GM12878 (cell line): ENCODE results near the gene ANKRD26. TPM values are rescaled to one million over a fixed set of nuclear protein-coding genes. Genes with fewer than 3 reads are reported as not detected.

Experiments used
- ATAC-seq: fragments of 200-7000 bp; cut with Tn5 transposase; 3 replicates; pipeline ENCODE4 v1.9.1; 2020; ENCODE audit warnings: mild to moderate bottlenecking, moderate library complexity
- BruUV-seq: library from RNA; stranded (reverse); fragments of 400-500 nt; replicated peaks from 2 replicates; lab custom pipeline; 2021; lab: Mats Ljungman, UMichigan
- CTCF ChIA-PET: fragments of 300-600 bp; sonication (Branson Sonifier 250); formaldehyde crosslinking; extraction: SDS; loops from one replicate; lab custom pipeline; 2021; ENCODE audit warnings: inconsistent platforms; lab: Yijun Ruan, JAX
- POLR2A ChIA-PET: fragments of 350-600 bp; formaldehyde crosslinking; extraction: SDS; loops from one replicate; lab custom pipeline; 2021; ENCODE audit warnings: inconsistent platforms; lab: Charles Lee
- RAD21 ChIA-PET: fragments of 300-600 bp; sonication (Branson Sonifier 250); formaldehyde crosslinking; loops from one replicate; lab custom pipeline; 2023; ENCODE audit warnings: antibody characterized with exemption; ENCODE audit not compliant: unreplicated experiment; lab: Charles Lee
- SMC1A ChIA-PET: fragments of 300-600 bp; sonication (Branson Sonifier 250); formaldehyde crosslinking; loops from one replicate; lab custom pipeline; 2023; ENCODE audit not compliant: unreplicated experiment, uncharacterized antibody; lab: Charles Lee
- DNase-seq: peaks from one replicate; pipeline ENCODE4 v3.0.0-alpha.2; 2011; ENCODE audit warnings: low read depth, low spot score
- FAIRE-seq: peaks from 3 replicates; lab custom pipeline; 2011; peaks lifted over from hg19 to GRCh38; lab: Jason Lieb, UNC
- H2AFZ ChIP-seq: 2 replicates; pipeline ENCODE4 v1.6.0; 2011; ENCODE audit warnings: low read depth, low read length, control low read depth; ENCODE audit not compliant: control insufficient read depth
- H3K27ac ChIP-seq: 2 replicates; pipeline ENCODE4 v1.5.1; 2011; ENCODE audit warnings: control low read depth; ENCODE audit not compliant: control insufficient read depth, insufficient read depth
- H3K27me3 ChIP-seq, 2 experiments: replicated peaks in 1 of 2; 2 replicates each; pipeline versions ENCODE4 v1.6.0 to v1.6.1; 2011; ENCODE audit warnings: low read length in 1 of 2; ENCODE audit not compliant: control insufficient read depth in 2 of 2, insufficient read depth in 2 of 2
- H3K36me3 ChIP-seq, 2 experiments: 2 replicates each; pipeline ENCODE4 v1.5.1; 2011; ENCODE audit warnings: low read length in 1 of 2; ENCODE audit not compliant: control insufficient read depth in 2 of 2, insufficient read depth in 2 of 2
- H3K4me1 ChIP-seq: 2 replicates; pipeline ENCODE4 v1.6.1; 2011; ENCODE audit warnings: mild to moderate bottlenecking, low read length, moderate library complexity, mixed read lengths; ENCODE audit not compliant: control insufficient read depth, insufficient read depth
- H3K4me2 ChIP-seq: 2 replicates; pipeline ENCODE4 v1.6.0; 2011; ENCODE audit warnings: control low read depth; ENCODE audit not compliant: control insufficient read depth, insufficient read depth
- H3K4me3 ChIP-seq: fragments of 200-600 bp; sonication (generic); 2 replicates; pipeline ENCODE4 v1.5.1; 2016
- H3K79me2 ChIP-seq: 2 replicates; pipeline ENCODE4 v1.6.0; 2011; ENCODE audit warnings: low read length; ENCODE audit not compliant: control insufficient read depth, insufficient read depth
- H3K9ac ChIP-seq: 2 replicates; pipeline ENCODE4 v1.8.0; 2011; ENCODE audit warnings: low read length, control low read depth, mixed read lengths; ENCODE audit not compliant: control insufficient read depth, insufficient read depth
- H3K9me3 ChIP-seq: replicated peaks from 3 replicates; pipeline ENCODE4 v1.5.1; 2011; ENCODE audit warnings: mild to moderate bottlenecking, low read length; ENCODE audit not compliant: control insufficient read depth, insufficient read depth
- H4K20me1 ChIP-seq: 2 replicates; pipeline ENCODE4 v1.6.0; 2011; ENCODE audit not compliant: control insufficient read depth, insufficient read depth
- E2F8 ChIP-seq: fragments of 450-650 bp; IDR thresholded peaks from 2 replicates; pipeline ENCODE4 v1.6.1; 2018; ENCODE audit warnings: mild to moderate bottlenecking, low read depth, moderate library complexity; ENCODE audit not compliant: partially characterized antibody
- POLR2AphosphoS5 ChIP-seq: IDR thresholded peaks from 2 replicates; pipeline ENCODE4 v1.6.1; 2011; ENCODE audit warnings: mild to moderate bottlenecking, low read length, inconsistent platforms
- WGBS: methylation state at CpG from one replicate; pipeline ENCODE4 v1.1.6; 2016; ENCODE audit warnings: low lambda C conversion rate; ENCODE audit not compliant: insufficient replicate concordance, insufficient coverage; ENCODE audit errors: missing lambda C conversion rate; 5-methylcytosine and 5-hydroxymethylcytosine counted together
- in situ Hi-C: fragments of 300-500 bp; cut with MboI; formaldehyde crosslinking; loops from 9 replicates; pipeline ENCODE4 v1.14.3; 2018; ENCODE audit warnings: mixed read lengths
- intact Hi-C: fragments of 100-400 bp; cut with micrococcal nuclease; formaldehyde crosslinking; loops from one replicate; pipeline ENCODE4 v1.14.2; 2022; ENCODE audit not compliant: unreplicated experiment
- polyA plus RNA-seq, 11 experiments: library from polyadenylated mRNA; depleted of rRNA in 4 of 11; unstranded in 6 of 11; stranded (reverse) in 5 of 11; fragments of >200 nt; fragmentation: Nextera tagmentation in 4 of 11; fragmentation: Illumina TruSeq in 1 of 11; extraction: Ambion mirVana in 4 of 11; extraction: Trizol in 1 of 11; gene quantifications; 1 replicate in 1 of 11; 2 replicates in 10 of 11; pipeline versions ENCODE4 v1.2.1 to v1.2.3, GENCODE V29; 2011 to 2016; ENCODE audit warnings: inconsistent platforms in 2 of 11, missing spikeins in 2 of 11, low read depth in 1 of 11
- total RNA-seq, 4 experiments: library from RNA; depleted of rRNA in 3 of 4; stranded (reverse); fragments of >200 nt in 3 of 4; fragmentation: Illumina TruSeq in 1 of 4; extraction: Trizol in 1 of 4; gene quantifications; 2 replicates each; pipeline versions ENCODE4 v1.2.1 to v1.2.3, GENCODE V29; 2013 to 2021

The ANKRD26 gene
- total and polyA plus RNA-seq, 10 of the 15 experiments (the other 5 are each of a cell fraction or from before 2014, with no cell fraction given), result 2.3 to 12.0 (median 5.1) TPM

- TF ChIP-seq E2F8, result no peak
- 0 out of 2 replicates have a peak, but pooled peaks have one; percentile 42 for TF ChIP-seq POLR2AphosphoS5
- 95% methylated on average over 5 of the region's 5 CpGs for WGBS
- Histone ChIP-seq H3K4me3 (no peak overlapping the region), H3K79me2 (peaks cover 58% of the 10 kb centered on the region), H3K36me3 (peaks cover 6 to 25% of the 10 kb centered on the region in 2 experiments), H3K9ac (no peak overlapping the region), H3K27ac (no peak overlapping the region), H3K4me2 (no peak overlapping the region), H4K20me1 (peaks cover 4% of the 10 kb centered on the region; the same call in 1 of the 2 replicates), H3K27me3 (no peaks in the 10 kb centered on the region), H3K4me1 (no peaks in the 10 kb centered on the region; the same call in 1 of the 2 replicates), H3K9me3 (no peaks in the 10 kb centered on the region; the same call in 2 of the 3 replicates), H2AFZ (no peak overlapping the region)
- ChIA-PET POLR2A (interaction anchor here (0.7 to 1.6 kb wide), 2 partner anchors 8 to 47 kb away, joined by 3 to 5 read pairs; partner anchors contain the start of gene ANKRD26), SMC1A (interaction anchor here (0.6 to 1.8 kb wide), 3 partner anchors 24 to 105 kb away, joined by 3 to 4 read pairs (median 3); no protein-coding TSS in a partner anchor), CTCF (interaction anchor here (1.3 kb wide), 1 partner anchor 46 kb away, joined by 3 read pairs; no protein-coding TSS in a partner anchor), RAD21 (no interaction called here)
- FAIRE-seq (no peak), DNase-seq (no peak), ATAC-seq (peak; percentile 25)
- intact Hi-C loops (no loop called here), in situ Hi-C loops (loop anchor here (25.0 kb wide), 1 partner anchor 1415 kb away; no protein-coding TSS in a partner anchor)
- no TSS peak for BruUV-seq
Measured at GRCh38 chr10:27147701-27148100, 47.4 kb upstream of the ANKRD26 start.
